ENCODE data around the gene UROC1. TPM values are rescaled to one million over a fixed set of nuclear protein-coding genes. Genes with fewer than 3 reads are reported as not detected.

The UROC1 gene
- total RNA-seq, 2 experiments from 2014 or later = 0.09 TPM; not detected in 1

GRCh38 chr3:126434931-126435411 lies 82.6 kb downstream of the UROC1 start:
- Histone ChIP-seq H3K9me2 (ENCODE audit: insufficient read depth, low read length) (no peaks in the 10 kb centered on the region), H3K79me2 (ENCODE audit: insufficient read depth, low read depth, low read length) (no peaks in the 10 kb centered on the region), H2AFZ (ENCODE audit: low read length) (no peak overlapping the region), H4K20me1 (ENCODE audit: insufficient read depth, low read length) (no peaks in the 10 kb centered on the region), H3K9me3 (ENCODE audit: low read length) (no peaks in the 10 kb centered on the region), H3K4me3 (ENCODE audit: low read depth, low read length, poor library complexity, severe bottlenecking) (no peak overlapping the region), H3K36me3 (ENCODE audit: insufficient read depth, low read length) (peaks cover 13% of the 10 kb centered on the region; the same call in 1 of the 2 replicates), H3K27ac (ENCODE audit: low read depth, low read length, poor library complexity, severe bottlenecking) (no peak overlapping the region), H3K4me1 (ENCODE audit: insufficient read depth, low read length, poor library complexity, severe bottlenecking) (no peaks in the 10 kb centered on the region), H3K4me2 (ENCODE audit: low read length) (no peak overlapping the region)
- no TSS peak for BruUV-seq (replicated peaks)
- ChIA-PET POLR2A (no interaction called here), CTCF (ENCODE audit: unreplicated experiment) (no interaction called here)
- DNase-seq (ENCODE audit: low spot score) = no peak
- TF ChIP-seq EZH2phosphoT487 (IDR thresholded peaks at IDR 0.05; ENCODE audit: borderline replicate concordance, low read depth, low read length) (no peak), CTCF (conservative IDR thresholded peaks at IDR 0.05; ENCODE audit: low read length) (no peak)
- intact Hi-C loops (cut with micrococcal nuclease; ENCODE audit: unreplicated experiment) = no loop called here

GRCh38 chr3:126434264-126434590 lies 83.3 kb downstream of the UROC1 start:
- H3K4me3 ChIP-seq (ENCODE audit: low read depth, low read length, poor library complexity, severe bottlenecking) = no peak overlapping the region
- no peak overlapping the region for H2AFZ ChIP-seq (ENCODE audit: low read length)
- no peaks in the 10 kb centered on the region for H3K79me2 ChIP-seq (ENCODE audit: insufficient read depth, low read depth, low read length)
- ChIA-PET CTCF (ENCODE audit: unreplicated experiment) (no interaction called here), POLR2A (no interaction called here)
- H3K4me2 ChIP-seq (ENCODE audit: low read length) = no peak overlapping the region
- TF ChIP-seq CTCF (conservative IDR thresholded peaks at IDR 0.05; ENCODE audit: low read length) (no peak), EZH2phosphoT487 (IDR thresholded peaks at IDR 0.05; ENCODE audit: borderline replicate concordance, low read depth, low read length) (no peak)
- no peaks in the 10 kb centered on the region for H3K4me1 ChIP-seq (ENCODE audit: insufficient read depth, low read length, poor library complexity, severe bottlenecking)
- peaks cover 11% of the 10 kb centered on the region; the same call in 1 of the 2 replicates for H3K36me3 ChIP-seq (ENCODE audit: insufficient read depth, low read length)
- H4K20me1 ChIP-seq (ENCODE audit: insufficient read depth, low read length) = no peaks in the 10 kb centered on the region
- no peaks in the 10 kb centered on the region for H3K9me3 ChIP-seq (ENCODE audit: low read length)
- no peaks in the 10 kb centered on the region for H3K9me2 ChIP-seq (ENCODE audit: insufficient read depth, low read length)
- DNase-seq (ENCODE audit: low spot score) = no peak
- H3K27ac ChIP-seq (ENCODE audit: low read depth, low read length, poor library complexity, severe bottlenecking) = no peak overlapping the region
- no TSS peak for BruUV-seq (replicated peaks)
- intact Hi-C loops (cut with micrococcal nuclease; ENCODE audit: unreplicated experiment) = no loop called here

GRCh38 chr3:126433496-126434263 lies 83.9 kb downstream of the UROC1 start:
- Histone ChIP-seq H3K4me1 (ENCODE audit: insufficient read depth, low read length, poor library complexity, severe bottlenecking) (no peaks in the 10 kb centered on the region), H3K4me2 (ENCODE audit: low read length) (no peak overlapping the region), H2AFZ (ENCODE audit: low read length) (no peak overlapping the region), H3K27ac (ENCODE audit: low read depth, low read length, poor library complexity, severe bottlenecking) (no peak overlapping the region), H3K79me2 (ENCODE audit: insufficient read depth, low read depth, low read length) (no peaks in the 10 kb centered on the region), H3K4me3 (ENCODE audit: low read depth, low read length, poor library complexity, severe bottlenecking) (no peak overlapping the region), H3K9me2 (ENCODE audit: insufficient read depth, low read length) (no peaks in the 10 kb centered on the region), H3K36me3 (ENCODE audit: insufficient read depth, low read length) (peaks cover 7% of the 10 kb centered on the region; the same call in 1 of the 2 replicates), H4K20me1 (ENCODE audit: insufficient read depth, low read length) (no peaks in the 10 kb centered on the region), H3K9me3 (ENCODE audit: low read length) (no peaks in the 10 kb centered on the region)
- DNase-seq (ENCODE audit: low spot score) = no peak
- intact Hi-C loops (cut with micrococcal nuclease; ENCODE audit: unreplicated experiment) = no loop called here
- POLR2A ChIA-PET = no interaction called here
- CTCF ChIA-PET (ENCODE audit: unreplicated experiment) = no interaction called here
- TF ChIP-seq EZH2phosphoT487 (IDR thresholded peaks at IDR 0.05; ENCODE audit: borderline replicate concordance, low read depth, low read length) (no peak), CTCF (conservative IDR thresholded peaks at IDR 0.05; ENCODE audit: low read length) (no peak)
- no TSS peak for BruUV-seq (replicated peaks)

Data from OCI-LY7 (cell line).